Effector memory CD4-positive, alpha-beta T cell (primary cell): ENCODE data around the gene PTH.

Source experiments
- DNase-seq, 3 donors: peaks; one replicate each; pipeline ENCODE4 v3.0.0-alpha.2; 2020
- H3K27ac ChIP-seq: 2 replicates; pipeline ENCODE4 v1.7.0; 2013; ENCODE audit warnings: mild to moderate bottlenecking, low read length, moderate library complexity; ENCODE audit not compliant: insufficient read depth, poor library complexity, severe bottlenecking
- H3K27me3 ChIP-seq: replicated peaks from 2 replicates; pipeline ENCODE4 v1.7.0; 2013; ENCODE audit warnings: mild to moderate bottlenecking, low read length; ENCODE audit not compliant: insufficient read depth, control insufficient read depth, poor library complexity, severe bottlenecking
- H3K36me3 ChIP-seq: 2 replicates; pipeline ENCODE4 v1.7.0; 2013; ENCODE audit warnings: mild to moderate bottlenecking, low read length, moderate library complexity; ENCODE audit not compliant: control insufficient read depth, insufficient read depth
- H3K4me1 ChIP-seq: 2 replicates; pipeline ENCODE4 v1.7.0; 2013; ENCODE audit warnings: low read length, mild to moderate bottlenecking; ENCODE audit not compliant: control insufficient read depth, insufficient read depth, poor library complexity, severe bottlenecking
- H3K4me3 ChIP-seq: 2 replicates; pipeline ENCODE4 v1.7.0; 2013; ENCODE audit warnings: low read length, low read depth, mild to moderate bottlenecking; ENCODE audit not compliant: insufficient read depth, poor library complexity, severe bottlenecking
- H3K9me3 ChIP-seq: 2 replicates; pipeline ENCODE4 v1.7.0; 2013; ENCODE audit warnings: mild to moderate bottlenecking, low read length, moderate library complexity; ENCODE audit not compliant: control insufficient read depth
- total RNA-seq, 3 donors: gene quantifications; one replicate each; lab custom pipeline; 2026; lab: John Stamatoyannopoulos, UW

The PTH gene
- 0 reads per million in 3 donors for total RNA-seq

DNA sequence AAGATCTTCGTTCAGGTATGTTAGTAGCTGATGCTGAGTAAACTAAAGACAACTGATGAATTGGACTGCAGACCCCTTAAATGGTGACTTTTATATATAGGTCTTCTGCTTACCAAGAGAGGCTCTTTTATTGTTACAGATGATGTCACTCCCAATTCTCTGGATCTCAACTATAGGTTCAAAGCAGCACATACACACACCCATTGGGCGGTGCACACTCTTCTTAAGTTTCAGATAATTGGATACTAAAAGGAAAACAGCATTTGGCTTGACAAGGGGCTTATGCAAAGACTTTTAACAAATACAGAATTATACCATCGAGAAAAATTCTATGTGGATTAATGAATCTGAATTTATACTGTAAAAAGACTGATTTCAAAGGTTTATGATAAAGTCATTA lies at the start of gene PTH:
Gene PTH, minus strand, starts transcription at position 69 of the 400 bp plus-strand sequence. CDS start 3,142 bp downstream, outside the sequence.
- Histone ChIP-seq H3K4me1 (no peaks in the 10 kb centered on the region), H3K9me3 (no peaks in the 10 kb centered on the region), H3K4me3 (no peak within 1 kb of the TSS), H3K27me3 (peaks cover 2% of the 10 kb centered on the region), H3K27ac (no peak within 1 kb of the TSS), H3K36me3 (no peaks in the 10 kb centered on the region)
- no peak for DNase-seq

DNA sequence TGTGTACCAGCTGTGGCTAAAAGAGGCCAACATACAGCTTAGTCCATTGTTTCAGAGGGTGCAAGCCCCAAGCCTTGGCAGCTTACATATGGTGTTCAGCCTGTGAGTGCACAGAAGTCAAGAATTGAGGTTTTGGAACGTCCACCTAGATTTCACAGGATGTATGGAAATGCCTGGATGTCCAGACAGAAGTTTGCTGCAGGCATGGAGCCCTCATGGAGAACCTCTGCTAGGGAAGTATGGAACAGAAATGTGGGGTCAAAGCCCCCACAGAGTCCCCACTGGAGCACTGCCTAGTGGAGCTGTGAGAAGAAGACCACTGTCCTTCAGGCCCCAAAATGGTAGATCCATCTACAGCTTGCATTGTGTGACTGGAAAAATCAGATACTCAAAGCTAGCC lies 42.2 kb upstream of the PTH start:
- DNase-seq, result no peak
- no peak overlapping the region for H3K27ac ChIP-seq
- no peaks in the 10 kb centered on the region for H3K27me3 ChIP-seq
- H3K4me3 ChIP-seq, result no peak overlapping the region
- H3K9me3 ChIP-seq, result no peaks in the 10 kb centered on the region
- H3K36me3 ChIP-seq, result no peaks in the 10 kb centered on the region
- H3K4me1 ChIP-seq, result no peaks in the 10 kb centered on the region

DNA sequence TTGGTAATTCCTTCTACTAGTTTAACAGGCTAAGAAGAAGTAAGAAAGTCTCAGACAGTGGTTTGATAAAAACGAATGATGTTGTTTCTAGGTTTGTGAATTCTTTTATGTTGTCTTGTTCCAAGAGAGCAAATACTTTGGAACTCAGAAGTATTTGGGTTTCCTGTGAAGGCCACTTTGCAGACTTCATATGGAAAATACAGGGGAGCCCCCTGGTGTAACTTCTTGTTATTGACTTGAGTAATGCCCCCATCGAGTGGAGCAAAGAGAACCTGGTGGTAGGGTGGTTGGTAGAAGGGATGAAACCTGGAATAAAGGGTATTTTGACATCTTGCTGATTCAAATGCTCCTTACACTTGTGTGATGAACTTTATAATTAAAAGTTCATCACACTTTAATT lies 40.0 kb upstream of the PTH start:
- no peaks in the 10 kb centered on the region for H3K4me1 ChIP-seq
- no peak for DNase-seq
- H3K9me3 ChIP-seq, result no peaks in the 10 kb centered on the region
- H3K4me3 ChIP-seq, result no peak overlapping the region
- no peaks in the 10 kb centered on the region for H3K27me3 ChIP-seq
- H3K36me3 ChIP-seq, result no peaks in the 10 kb centered on the region
- H3K27ac ChIP-seq, result no peak overlapping the region

DNA sequence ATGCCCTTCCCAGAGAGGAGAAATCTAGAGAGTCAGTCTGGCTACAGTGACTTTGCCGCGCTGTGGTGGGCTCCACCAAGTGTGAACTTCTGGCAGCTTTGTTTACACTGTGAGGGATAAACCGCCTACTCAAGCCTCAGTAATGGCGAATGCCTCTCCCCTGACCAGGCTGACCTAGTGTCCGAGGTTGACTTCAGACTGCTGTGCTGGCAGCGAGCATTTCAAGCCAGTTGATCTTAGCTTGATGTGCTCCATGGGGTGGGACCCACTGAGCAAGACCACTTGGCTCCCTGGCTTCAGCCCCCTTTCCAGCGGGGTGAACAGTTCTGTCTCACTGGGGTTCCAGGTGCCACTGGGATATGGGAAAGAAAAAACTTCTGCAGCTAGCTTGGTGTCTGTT lies 38.6 kb upstream of the PTH start:
- no peaks in the 10 kb centered on the region for H3K4me1 ChIP-seq
- H3K36me3 ChIP-seq, result no peaks in the 10 kb centered on the region
- DNase-seq, result no peak
- no peak overlapping the region for H3K4me3 ChIP-seq
- H3K27ac ChIP-seq, result no peak overlapping the region
- H3K27me3 ChIP-seq, result no peaks in the 10 kb centered on the region
- H3K9me3 ChIP-seq, result no peaks in the 10 kb centered on the region

DNA sequence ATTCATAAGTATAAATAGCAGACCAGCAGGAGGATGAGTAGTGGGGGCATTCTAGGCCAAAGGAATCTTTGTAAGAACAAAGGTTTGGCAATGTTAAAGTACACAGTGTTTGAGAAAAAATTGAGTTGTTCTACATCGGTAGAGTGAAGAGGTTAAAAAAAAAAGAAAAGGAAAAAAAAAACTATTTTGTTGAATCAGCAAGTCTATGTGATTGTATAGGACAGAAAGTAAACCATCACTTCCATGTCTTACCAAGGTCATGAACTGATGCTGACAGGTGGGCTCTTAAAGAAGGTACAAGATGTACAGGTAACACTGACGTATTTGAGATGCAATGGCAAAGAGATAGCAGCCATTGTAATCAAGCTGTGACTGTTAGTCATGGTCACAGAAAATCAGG lies 29.5 kb upstream of the PTH start:
- DNase-seq, result no peak
- Histone ChIP-seq H3K9me3 (no peaks in the 10 kb centered on the region), H3K4me3 (no peak overlapping the region), H3K27ac (no peak overlapping the region), H3K4me1 (no peaks in the 10 kb centered on the region), H3K27me3 (no peaks in the 10 kb centered on the region), H3K36me3 (no peaks in the 10 kb centered on the region)

DNA sequence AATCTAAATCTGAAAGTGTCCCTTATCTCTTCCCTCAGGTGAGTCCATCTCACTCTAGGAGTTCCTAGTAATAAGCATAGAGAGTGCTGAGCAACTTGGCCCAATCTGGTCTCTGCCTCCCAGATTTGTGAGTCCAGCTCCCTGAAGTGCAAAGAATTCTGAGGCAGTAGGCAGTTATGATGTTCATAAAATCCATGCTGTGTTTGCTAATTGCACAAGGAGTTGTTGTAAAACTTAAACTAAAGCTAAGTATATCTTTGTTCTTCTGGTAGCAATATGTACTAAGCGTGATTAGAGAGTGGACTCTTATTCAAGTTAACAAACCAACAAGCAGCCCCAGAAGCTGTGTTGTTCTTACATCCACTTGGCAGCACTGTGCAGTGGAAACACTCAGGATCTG lies 7.6 kb upstream of the PTH start:
- no peaks in the 10 kb centered on the region for H3K4me1 ChIP-seq
- H3K27ac ChIP-seq, result no peak overlapping the region
- no peaks in the 10 kb centered on the region for H3K36me3 ChIP-seq
- H3K9me3 ChIP-seq, result no peaks in the 10 kb centered on the region
- no peak for DNase-seq
- H3K4me3 ChIP-seq, result no peak overlapping the region
- no peaks in the 10 kb centered on the region for H3K27me3 ChIP-seq

DNA sequence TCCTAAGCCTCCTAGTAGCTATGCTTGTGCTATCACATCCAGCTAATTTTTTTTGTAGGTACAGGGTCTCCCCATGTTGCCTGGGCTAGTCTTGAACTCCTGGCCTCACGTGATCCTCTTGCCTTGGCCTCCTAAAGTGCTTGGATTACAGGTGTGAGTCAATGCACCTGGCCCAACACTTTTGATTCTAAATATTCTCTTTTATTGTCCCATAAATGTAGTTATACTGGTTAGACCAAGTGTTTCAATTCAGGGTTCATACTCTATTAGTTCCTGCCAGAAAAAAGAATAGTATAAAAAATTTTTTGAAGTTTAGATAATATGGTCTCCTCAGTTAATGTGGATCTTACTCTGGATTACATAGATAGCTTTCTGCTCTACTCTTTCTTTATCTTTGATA lies 6.7 kb upstream of the PTH start:
- Histone ChIP-seq H3K27ac (no peak overlapping the region), H3K9me3 (no peaks in the 10 kb centered on the region), H3K36me3 (no peaks in the 10 kb centered on the region), H3K27me3 (no peaks in the 10 kb centered on the region), H3K4me3 (no peak overlapping the region), H3K4me1 (no peaks in the 10 kb centered on the region)
- no peak for DNase-seq

DNA sequence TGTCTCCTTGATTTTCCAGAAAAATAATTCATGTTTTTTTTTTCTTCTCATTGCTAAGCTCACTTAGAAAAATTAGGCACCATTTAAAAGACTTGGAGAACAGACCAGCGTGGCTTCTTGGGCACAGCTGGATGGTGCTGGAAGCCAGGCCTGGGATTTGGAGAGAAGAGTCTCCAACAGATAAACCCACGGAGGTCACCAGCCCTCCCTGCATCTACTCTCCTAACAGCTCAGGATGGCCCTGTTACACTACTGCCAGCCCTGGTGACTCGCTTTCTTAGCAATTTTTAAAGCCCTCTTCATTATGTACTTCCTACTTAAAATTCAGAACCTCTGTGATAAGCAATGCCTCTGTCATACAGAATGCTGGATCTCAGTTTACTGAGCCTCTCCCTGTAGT lies 1.7 kb downstream of the PTH start:
- no peaks in the 10 kb centered on the region for H3K4me1 ChIP-seq
- H3K36me3 ChIP-seq, result no peaks in the 10 kb centered on the region
- DNase-seq, result no peak
- peaks cover 2% of the 10 kb centered on the region for H3K27me3 ChIP-seq
- no peaks in the 10 kb centered on the region for H3K9me3 ChIP-seq
- H3K4me3 ChIP-seq, result no peak overlapping the region
- H3K27ac ChIP-seq, result no peak overlapping the region

DNA sequence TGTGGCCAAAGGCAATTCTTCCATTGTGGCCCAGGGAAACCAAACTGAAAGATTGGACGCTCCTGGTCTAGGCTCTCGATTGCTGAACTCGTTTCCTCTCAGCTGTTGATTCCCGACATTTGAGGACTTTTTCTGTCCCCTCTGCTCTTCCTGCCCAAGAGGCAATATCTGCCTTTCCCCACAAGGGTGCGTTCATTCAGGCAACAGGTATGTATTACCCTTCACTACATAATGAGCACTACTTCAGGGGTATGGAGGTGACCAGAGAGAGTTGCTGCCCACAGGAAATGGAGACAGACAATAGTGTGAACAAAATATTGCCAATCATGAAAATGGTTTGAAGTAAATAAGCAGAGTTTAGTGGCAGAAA lies 8.2 kb downstream of the PTH start:
- DNase-seq, result peak in 1 of 3 donors; percentile 5
- peak overlapping the region; percentile 20 for H3K4me3 ChIP-seq

DNA sequence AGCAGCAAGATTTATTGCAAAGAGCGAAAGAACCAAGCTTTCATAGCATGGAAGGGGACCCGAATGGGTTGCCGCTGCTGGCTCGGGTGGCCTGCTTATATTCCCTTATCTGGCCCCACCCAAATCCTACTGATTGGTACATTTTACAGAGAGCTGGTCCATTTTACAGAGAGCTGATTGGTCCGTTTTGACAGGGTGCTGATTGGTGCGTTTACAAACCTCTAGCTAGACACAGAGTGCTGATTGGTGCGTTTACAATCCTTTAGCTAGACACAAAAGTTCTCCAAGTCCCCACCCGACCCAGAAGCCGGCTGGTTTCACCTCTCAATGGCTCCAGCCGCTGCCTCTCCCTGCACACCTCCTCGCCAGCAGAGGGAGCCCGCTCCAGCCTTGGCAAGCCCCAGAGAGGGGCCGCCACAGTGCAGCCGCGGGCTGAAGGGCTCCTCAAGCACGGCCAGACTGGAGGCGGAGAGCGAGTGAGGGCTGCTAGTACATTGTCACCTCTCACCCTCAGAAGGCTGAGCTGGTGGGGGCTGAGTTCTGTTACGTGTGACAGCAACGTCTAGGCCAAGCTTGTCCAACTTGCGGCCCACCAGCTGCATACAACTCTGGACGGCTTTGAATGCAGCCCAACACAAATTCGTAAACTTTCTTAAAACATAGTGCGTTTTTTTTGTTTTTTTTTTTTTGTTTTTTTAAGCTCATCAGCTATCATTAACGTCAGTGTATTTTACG lies 8.7 kb downstream of the PTH start:
- Histone ChIP-seq H3K4me3 (peak overlapping the region; percentile 20), H3K9me3 (no peaks in the 10 kb centered on the region), H3K27ac (no peak overlapping the region), H3K36me3 (no peaks in the 10 kb centered on the region), H3K27me3 (no peaks in the 10 kb centered on the region), H3K4me1 (peaks cover 4% of the 10 kb centered on the region)
- DNase-seq, result peak in 2 of 3 donors; percentile 43 to 57

More for the DNA sequence above, 8.2 kb downstream of the PTH start:
- Histone ChIP-seq H3K27ac (no peak overlapping the region), H3K9me3 (no peaks in the 10 kb centered on the region), H3K27me3 (no peaks in the 10 kb centered on the region), H3K4me1 (peaks cover 4% of the 10 kb centered on the region), H3K36me3 (no peaks in the 10 kb centered on the region)
